ENCODE data around the gene ASPN.

- TF ChIP-seq CTCF (IDR thresholded peaks at IDR 0.05) (no peak), POLR2A (IDR thresholded peaks at IDR 0.05) (no peak)
These were observed 41.6 kb downstream of the ASPN start for GRCh38 chr9:92440751-92441046.

Measured in testis (tissue), 2 donors.